GM20000 (cell line): ENCODE data around the gene FBXW2.

Source experiments
- DNase-seq: peaks from one replicate; pipeline ENCODE4 v3.0.0; 2012; ENCODE audit warnings: low spot score
- CTCF ChIP-seq: IDR thresholded peaks from 2 replicates; pipeline ENCODE4 v1.5.1; 2012; ENCODE audit warnings: mild to moderate bottlenecking, control low read depth; ENCODE audit errors: extremely low read depth, missing control alignments

Gene FBXW2

GRCh38 chr9:120714846-120715388 is 78.3 kb downstream of the FBXW2 start:
- TF ChIP-seq CTCF, result no peak

GRCh38 chr9:120714088-120714845 is 78.9 kb downstream of the FBXW2 start, which contains the start of gene MEGF9:
TSS of gene MEGF9 (minus strand) at chr9:120714470. CDS start at chr9:120714358, 112 bp downstream.
- no peak for TF ChIP-seq CTCF

More at GRCh38 chr9:120714846-120715388, 78.3 kb downstream of the FBXW2 start:
- DNase-seq, result no peak

GRCh38 chr9:120713257-120714087 is 79.7 kb downstream of the FBXW2 start:
- peak; percentile 42 for DNase-seq
- no peak for TF ChIP-seq CTCF

More at GRCh38 chr9:120714088-120714845, 78.9 kb downstream of the FBXW2 start, which contains the start of gene MEGF9:
- peak; percentile 100 for DNase-seq

- no peak for DNase-seq
- no peak for TF ChIP-seq CTCF
These were observed 80.6 kb downstream of the FBXW2 start for GRCh38 chr9:120712539-120713031.

GRCh38 chr9:120711841-120712538 is 81.2 kb downstream of the FBXW2 start:
- no peak for TF ChIP-seq CTCF
- DNase-seq, result no peak

- no peak for DNase-seq
- no peak for TF ChIP-seq CTCF
These were observed 81.9 kb downstream of the FBXW2 start for GRCh38 chr9:120711354-120711753.
